Activated T-cell treated with anti-CD3 and anti-CD28 coated beads for 1 hour (primary cell): ENCODE measurements around the gene ARMC10.
"Not testable (repeated sequence)": the region's sequence is repeated elsewhere in the genome, so short reads cannot be mapped to it uniquely, and the experiment has no call there.

ENCODE experiments used
- DNase-seq: peaks from one replicate; pipeline ENCODE4 v3.0.0-alpha.2; 2020; ENCODE audit warnings: low read depth

The ARMC10 gene

GRCh38 chr7:103074519-103075336, at the start of gene ARMC10, which contains the start of gene FBXL13:
Gene ARMC10, plus strand, starts transcription at chr7:103075140. Its CDS starts 133 bp downstream, at chr7:103075273.
Gene FBXL13, minus strand, starts transcription at chr7:103074796.
- peak; percentile 85 for DNase-seq

GRCh38 chr7:103025341-103025740, 49.6 kb upstream of the ARMC10 start:
- DNase-seq: no peak

- no peak for DNase-seq
Measured at GRCh38 chr7:103031024-103031423, 43.9 kb upstream of the ARMC10 start.

- no peak for DNase-seq
Measured at GRCh38 chr7:103031781-103032180, 43.2 kb upstream of the ARMC10 start.

- DNase-seq: not testable (repeated sequence)
Measured at GRCh38 chr7:103034318-103034717, 40.6 kb upstream of the ARMC10 start.

GRCh38 chr7:103037476-103037822, 37.5 kb upstream of the ARMC10 start:
- DNase-seq: no peak

- DNase-seq: not testable (repeated sequence)
Measured at GRCh38 chr7:103037823-103038739, 36.9 kb upstream of the ARMC10 start.

GRCh38 chr7:103041815-103042214, 33.1 kb upstream of the ARMC10 start:
- DNase-seq: not testable (repeated sequence)

- DNase-seq: no peak
Measured at GRCh38 chr7:103048833-103049232, 26.1 kb upstream of the ARMC10 start.

- no peak for DNase-seq
Measured at GRCh38 chr7:103051519-103051918, 23.4 kb upstream of the ARMC10 start.

- DNase-seq: not testable (repeated sequence)
Measured at GRCh38 chr7:103056006-103056405, 18.9 kb upstream of the ARMC10 start.

GRCh38 chr7:103058122-103058521, 16.8 kb upstream of the ARMC10 start:
- no peak for DNase-seq

- no peak for DNase-seq
Measured at GRCh38 chr7:103059471-103059870, 15.5 kb upstream of the ARMC10 start.

GRCh38 chr7:103063895-103064294, 11.0 kb upstream of the ARMC10 start:
- no peak for DNase-seq

GRCh38 chr7:103065667-103066066, 9.3 kb upstream of the ARMC10 start:
- DNase-seq: peak; percentile 31

- DNase-seq: no peak
Measured at GRCh38 chr7:103068414-103069403, 6.2 kb upstream of the ARMC10 start.

GRCh38 chr7:103071000-103071399, 3.9 kb upstream of the ARMC10 start:
- no peak for DNase-seq

GRCh38 chr7:103073989-103074518, 886 bp upstream of the ARMC10 start:
- DNase-seq: no peak

GRCh38 chr7:103075337-103075918, 488 bp downstream of the ARMC10 start:
- DNase-seq: peak; percentile 50

GRCh38 chr7:103076764-103077163, 1.8 kb downstream of the ARMC10 start:
- no peak for DNase-seq

- no peak for DNase-seq
Measured at GRCh38 chr7:103077318-103077717, 2.4 kb downstream of the ARMC10 start.
